Mesenchymal stem cell (in vitro differentiated cells and primary cell): ENCODE data around the gene GDE1. TPM values are rescaled to one million over a fixed set of nuclear protein-coding genes. Genes with fewer than 3 reads are reported as not detected.

Experiments used
- DNase-seq: peaks from one replicate; pipeline ENCODE4 v3.0.0-alpha.2; 2013
- H2AFZ ChIP-seq: one replicate; pipeline ENCODE4 v1.6.1; 2013; ENCODE audit warnings: low read depth, mild to moderate bottlenecking, control low read depth, inconsistent platforms, low read length, moderate library complexity
- H2AK5ac ChIP-seq: 2 replicates; pipeline ENCODE4 v1.6.1; 2013; ENCODE audit warnings: low read length, moderate library complexity, mild to moderate bottlenecking, inconsistent platforms; ENCODE audit not compliant: severe bottlenecking
- H2BK120ac ChIP-seq: one replicate; pipeline ENCODE4 v1.6.1; 2013; ENCODE audit warnings: low read depth, mild to moderate bottlenecking, inconsistent platforms, low read length, moderate library complexity
- H2BK12ac ChIP-seq, 2 experiments: one replicate each; pipeline ENCODE4 v1.6.1; 2013; ENCODE audit warnings: inconsistent platforms in 2 of 2, low read length in 2 of 2, mild to moderate bottlenecking in 2 of 2, moderate library complexity in 2 of 2, control low read depth in 1 of 2
- H2BK15ac ChIP-seq: one replicate; pipeline ENCODE4 v1.6.1; 2013; ENCODE audit warnings: mild to moderate bottlenecking, low read depth, inconsistent platforms; ENCODE audit not compliant: poor library complexity, severe bottlenecking
- H2BK5ac ChIP-seq: 2 replicates; pipeline ENCODE4 v1.6.1; 2013; ENCODE audit warnings: low read depth, mild to moderate bottlenecking, low read length, control low read depth, inconsistent platforms; ENCODE audit not compliant: poor library complexity, severe bottlenecking
- H3K14ac ChIP-seq, 2 experiments: one replicate each; pipeline ENCODE4 v1.6.1; 2013; ENCODE audit warnings: inconsistent platforms in 2 of 2, low read length in 2 of 2, control low read depth in 1 of 2, mild to moderate bottlenecking in 1 of 2, moderate library complexity in 1 of 2
- H3K18ac ChIP-seq, 2 experiments: one replicate each; pipeline ENCODE4 v1.6.1; 2013; ENCODE audit warnings: inconsistent platforms in 2 of 2, low read length in 2 of 2, control low read depth in 1 of 2, low read depth in 1 of 2, mild to moderate bottlenecking in 1 of 2
- H3K23ac ChIP-seq, 2 experiments: one replicate each; pipeline ENCODE4 v1.6.1; 2013; ENCODE audit warnings: inconsistent platforms in 2 of 2, low read length in 2 of 2, mild to moderate bottlenecking in 2 of 2, moderate library complexity in 2 of 2, control low read depth in 1 of 2
- H3K27ac ChIP-seq: 2 replicates; pipeline ENCODE4 v1.5.1; 2013; ENCODE audit warnings: mild to moderate bottlenecking, moderate library complexity, low read length, control low read depth, inconsistent platforms; ENCODE audit not compliant: poor library complexity, severe bottlenecking
- H3K27me3 ChIP-seq, 2 experiments: 2 replicates each; pipeline versions ENCODE4 v1.6.1 to v1.7.0; 2013; ENCODE audit warnings: low read length in 2 of 2, mild to moderate bottlenecking in 2 of 2, moderate library complexity in 2 of 2, control low read depth in 1 of 2, inconsistent platforms in 1 of 2; ENCODE audit not compliant: control insufficient read depth in 1 of 2, insufficient read depth in 1 of 2
- H3K36me3 ChIP-seq, 2 experiments: 2 replicates each; pipeline versions ENCODE4 v1.6.1 to v1.7.0; 2013; ENCODE audit warnings: low read length in 2 of 2, control low read depth in 1 of 2, inconsistent platforms in 1 of 2, low read depth in 1 of 2, mild to moderate bottlenecking in 1 of 2; ENCODE audit not compliant: insufficient read depth in 2 of 2, control insufficient read depth in 1 of 2
- H3K4ac ChIP-seq, 2 experiments: one replicate each; pipeline ENCODE4 v1.6.1; 2013; ENCODE audit warnings: inconsistent platforms in 2 of 2, low read length in 2 of 2, mild to moderate bottlenecking in 2 of 2, moderate library complexity in 2 of 2, control low read depth in 1 of 2, low read depth in 1 of 2
- H3K4me1 ChIP-seq: 2 replicates; pipeline ENCODE4 v1.6.1; 2013; ENCODE audit warnings: low read depth, low read length, control low read depth; ENCODE audit not compliant: control insufficient read depth, insufficient read depth
- H3K4me2 ChIP-seq: 2 replicates; pipeline ENCODE4 v1.6.1; 2013; ENCODE audit warnings: low read length, mild to moderate bottlenecking, inconsistent platforms; ENCODE audit not compliant: poor library complexity, severe bottlenecking
- H3K4me3 ChIP-seq, 2 experiments: 2 replicates each; pipeline versions ENCODE4 v1.5.1 to v1.7.0; 2013; ENCODE audit warnings: low read length in 2 of 2, mild to moderate bottlenecking in 2 of 2, control low read depth in 1 of 2, low read depth in 1 of 2; ENCODE audit not compliant: insufficient read depth in 1 of 2
- H3K79me1 ChIP-seq: replicated peaks from 2 replicates; pipeline ENCODE4 v1.6.1; 2013; ENCODE audit warnings: mild to moderate bottlenecking, control low read depth, low read length, inconsistent platforms; ENCODE audit not compliant: poor library complexity, severe bottlenecking
- H3K9ac ChIP-seq: 2 replicates; pipeline ENCODE4 v1.7.0; 2013; ENCODE audit warnings: mild to moderate bottlenecking, low read length, moderate library complexity
- H3K9me3 ChIP-seq: 2 replicates; pipeline ENCODE4 v1.7.0; 2013; ENCODE audit warnings: mild to moderate bottlenecking, low read length; ENCODE audit not compliant: control insufficient read depth
- H4K8ac ChIP-seq: one replicate; pipeline ENCODE4 v1.6.1; 2013; ENCODE audit warnings: inconsistent platforms, mild to moderate bottlenecking, low read length, moderate library complexity
- H4K91ac ChIP-seq: one replicate; pipeline ENCODE4 v1.6.1; 2013; ENCODE audit warnings: mild to moderate bottlenecking, low read length, inconsistent platforms
- WGBS: methylation state at CpG from one replicate; pipeline ENCODE4 v1.1.7; 2013; ENCODE audit warnings: mixed read lengths; 5-methylcytosine and 5-hydroxymethylcytosine counted together
- polyA plus RNA-seq, 2 experiments: library from polyadenylated mRNA; stranded (reverse); fragments of 200-250 nt; gene quantifications; one replicate each; pipeline ENCODE4 v1.2.3, GENCODE V29; 2013

Gene GDE1, protein sequence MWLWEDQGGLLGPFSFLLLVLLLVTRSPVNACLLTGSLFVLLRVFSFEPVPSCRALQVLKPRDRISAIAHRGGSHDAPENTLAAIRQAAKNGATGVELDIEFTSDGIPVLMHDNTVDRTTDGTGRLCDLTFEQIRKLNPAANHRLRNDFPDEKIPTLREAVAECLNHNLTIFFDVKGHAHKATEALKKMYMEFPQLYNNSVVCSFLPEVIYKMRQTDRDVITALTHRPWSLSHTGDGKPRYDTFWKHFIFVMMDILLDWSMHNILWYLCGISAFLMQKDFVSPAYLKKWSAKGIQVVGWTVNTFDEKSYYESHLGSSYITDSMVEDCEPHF
- polyA plus RNA-seq (2013, experiment 1 of 2), result 166 TPM
- 169 TPM for polyA plus RNA-seq (2013, experiment 2 of 2)

DNA sequence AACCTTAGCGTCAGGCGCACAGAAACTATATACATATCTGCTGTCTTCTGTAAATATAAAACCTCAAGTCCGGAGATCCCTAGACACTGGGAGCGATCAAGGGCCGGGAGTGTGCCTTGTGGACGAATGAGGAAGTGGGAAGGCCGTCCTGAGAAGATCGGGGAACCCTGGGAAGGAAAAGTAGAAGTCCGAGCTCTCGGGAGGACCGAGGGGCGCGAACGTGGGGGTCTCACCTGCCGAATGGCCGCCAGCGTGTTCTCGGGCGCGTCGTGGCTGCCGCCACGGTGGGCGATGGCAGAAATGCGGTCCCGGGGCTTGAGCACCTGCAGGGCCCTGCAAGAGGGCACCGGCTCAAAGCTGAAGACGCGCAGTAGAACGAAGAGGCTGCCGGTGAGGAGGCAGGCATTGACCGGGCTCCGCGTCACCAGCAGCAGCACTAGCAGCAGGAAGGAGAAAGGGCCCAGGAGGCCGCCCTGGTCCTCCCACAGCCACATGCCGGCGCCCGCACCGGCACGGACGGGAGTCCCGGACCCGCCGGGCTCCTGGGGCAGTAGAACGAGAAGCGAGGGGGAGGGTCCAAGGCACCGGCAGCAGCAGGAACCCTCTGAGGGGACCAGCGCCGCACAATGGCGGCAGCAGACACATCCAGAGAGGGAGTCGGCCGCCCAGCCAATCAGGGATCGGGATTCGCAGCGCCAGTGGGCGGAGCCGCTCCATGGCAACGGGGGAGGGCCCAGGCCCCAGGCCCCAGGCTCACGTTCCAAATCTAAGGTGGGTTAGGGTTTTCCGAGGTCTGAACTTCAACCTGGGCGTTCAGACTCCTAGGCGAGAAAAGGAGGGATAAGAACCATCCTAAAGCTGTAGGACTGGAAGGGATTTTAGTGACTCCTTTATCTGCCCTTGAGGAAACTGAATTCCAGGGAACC, at the start of gene GDE1:
Gene GDE1, minus strand, starts transcription at position 628 of the 926 bp plus-strand sequence. Its CDS starts 134 bp downstream, at position 494.
- H3K14ac ChIP-seq, result peak within 1 kb of the TSS in 1 of 2 experiments; percentile 98
- peak within 1 kb of the TSS; percentile 67 for H2BK120ac ChIP-seq
- H3K27me3 ChIP-seq, result no peaks in the 10 kb centered on the region
- H3K79me1 ChIP-seq, result peaks cover 18% of the 10 kb centered on the region
- peak within 1 kb of the TSS; percentile 93 to 94 for H3K4me3 ChIP-seq
- H2BK15ac ChIP-seq, result peak within 1 kb of the TSS; percentile 88
- peak within 1 kb of the TSS in 1 of 2 experiments; percentile 63 for H2BK12ac ChIP-seq
- peaks cover 0 to 7% of the 10 kb centered on the region in 2 experiments for H3K36me3 ChIP-seq
- WGBS, result under 1% methylated on average over 56 of the region's 62 CpGs
- peak within 1 kb of the TSS; percentile 92 for H4K91ac ChIP-seq
- H3K9me3 ChIP-seq, result no peaks in the 10 kb centered on the region
- H3K23ac ChIP-seq, result peak within 1 kb of the TSS in 1 of 2 experiments; percentile 72
- peak within 1 kb of the TSS; percentile 92 to 97 for H3K4ac ChIP-seq
- H2AK5ac ChIP-seq, result peak within 1 kb of the TSS; percentile 70
- H3K18ac ChIP-seq, result peak within 1 kb of the TSS; percentile 94 to 96
- H3K27ac ChIP-seq, result peak within 1 kb of the TSS; percentile 82
- H3K4me2 ChIP-seq, result peak within 1 kb of the TSS; percentile 84
- DNase-seq, result peak; percentile 94
- peak within 1 kb of the TSS; percentile 73 for H4K8ac ChIP-seq
- peaks cover 9% of the 10 kb centered on the region for H3K4me1 ChIP-seq
- H2AFZ ChIP-seq, result peak within 1 kb of the TSS; percentile 99
- peak within 1 kb of the TSS; percentile 91 for H3K9ac ChIP-seq
- H2BK5ac ChIP-seq, result peak within 1 kb of the TSS; percentile 59

DNA sequence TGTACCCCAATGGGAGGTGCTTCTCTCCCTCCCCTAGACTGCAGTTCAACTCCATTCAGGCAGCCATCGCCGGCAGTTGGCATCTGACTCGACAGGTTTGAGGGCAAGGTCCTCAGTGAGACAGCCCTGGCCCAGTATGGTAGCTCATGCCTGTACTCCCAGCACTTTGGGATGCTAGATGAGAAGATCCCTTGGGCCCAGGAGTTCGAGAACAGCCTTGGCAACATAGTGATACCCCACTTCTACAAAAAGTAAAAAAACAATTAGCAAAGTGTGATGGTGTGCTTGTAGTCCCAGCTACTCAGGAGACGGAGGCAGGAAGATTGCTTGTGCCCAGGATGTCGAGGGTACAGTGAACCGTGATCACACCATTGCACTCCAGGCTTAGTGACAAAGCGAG, 45.7 kb upstream of the GDE1 start:
- H3K23ac ChIP-seq, result no peak overlapping the region
- WGBS, result 97% methylated on average over 7 of the region's 8 CpGs
- no peak overlapping the region for H2BK12ac ChIP-seq
- H4K91ac ChIP-seq, result no peak overlapping the region
- H2BK15ac ChIP-seq, result no peak overlapping the region
- no peak overlapping the region for H3K4me2 ChIP-seq
- H3K79me1 ChIP-seq, result peaks cover 47% of the 10 kb centered on the region
- H3K27me3 ChIP-seq, result no peaks in the 10 kb centered on the region
- H4K8ac ChIP-seq, result no peak overlapping the region
- no peak overlapping the region for H2AFZ ChIP-seq
- no peak overlapping the region for H3K18ac ChIP-seq
- H2BK120ac ChIP-seq, result no peak overlapping the region
- H2BK5ac ChIP-seq, result no peak overlapping the region
- no peak overlapping the region for H3K4me3 ChIP-seq
- H3K36me3 ChIP-seq, result peaks cover 48 to 77% of the 10 kb centered on the region in 2 experiments
- no peak overlapping the region for H3K9ac ChIP-seq
- peaks cover 1% of the 10 kb centered on the region for H3K4me1 ChIP-seq
- no peak overlapping the region for H2AK5ac ChIP-seq
- no peak for DNase-seq
- H3K14ac ChIP-seq, result no peak overlapping the region
- H3K4ac ChIP-seq, result no peak overlapping the region
- H3K27ac ChIP-seq, result no peak overlapping the region
- H3K9me3 ChIP-seq, result peaks cover 6% of the 10 kb centered on the region

DNA sequence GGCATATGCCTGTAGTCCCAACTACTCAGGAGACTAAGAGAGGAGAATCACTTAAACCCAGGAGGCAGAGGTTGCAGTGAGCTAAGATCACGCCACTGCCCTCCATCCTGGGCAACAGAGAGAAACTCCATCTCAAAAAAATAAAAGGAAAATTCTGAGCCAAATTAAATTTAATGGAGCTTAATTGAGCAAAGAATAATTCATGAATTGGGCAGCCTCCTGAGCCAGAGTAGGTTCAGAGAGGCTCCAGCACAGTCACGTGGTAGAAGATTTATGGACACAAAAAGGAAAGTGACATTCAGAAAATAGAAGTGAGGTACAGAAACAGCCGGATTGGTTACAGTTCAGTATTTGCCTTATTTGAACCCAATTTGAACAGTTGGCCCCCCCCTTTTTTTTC, 44.5 kb upstream of the GDE1 start:
- H3K23ac ChIP-seq, result no peak overlapping the region
- no peak overlapping the region for H3K9ac ChIP-seq
- H2AK5ac ChIP-seq, result no peak overlapping the region
- no peak overlapping the region for H2BK15ac ChIP-seq
- H3K14ac ChIP-seq, result no peak overlapping the region
- H4K8ac ChIP-seq, result no peak overlapping the region
- no peak for DNase-seq
- H3K79me1 ChIP-seq, result peaks cover 57% of the 10 kb centered on the region
- H3K4me1 ChIP-seq, result peaks cover 1% of the 10 kb centered on the region
- no peak overlapping the region for H2BK12ac ChIP-seq
- H3K4me3 ChIP-seq, result no peak overlapping the region
- 88% methylated on average over 2 of the region's 3 CpGs for WGBS
- H3K18ac ChIP-seq, result no peak overlapping the region
- H3K4ac ChIP-seq, result no peak overlapping the region
- peaks cover 6% of the 10 kb centered on the region for H3K9me3 ChIP-seq
- no peaks in the 10 kb centered on the region for H3K27me3 ChIP-seq
- H3K4me2 ChIP-seq, result no peak overlapping the region
- no peak overlapping the region for H2BK120ac ChIP-seq
- H3K27ac ChIP-seq, result no peak overlapping the region
- no peak overlapping the region for H2BK5ac ChIP-seq
- no peak overlapping the region for H4K91ac ChIP-seq
- H2AFZ ChIP-seq, result no peak overlapping the region
- H3K36me3 ChIP-seq, result peaks cover 44 to 69% of the 10 kb centered on the region in 2 experiments

DNA sequence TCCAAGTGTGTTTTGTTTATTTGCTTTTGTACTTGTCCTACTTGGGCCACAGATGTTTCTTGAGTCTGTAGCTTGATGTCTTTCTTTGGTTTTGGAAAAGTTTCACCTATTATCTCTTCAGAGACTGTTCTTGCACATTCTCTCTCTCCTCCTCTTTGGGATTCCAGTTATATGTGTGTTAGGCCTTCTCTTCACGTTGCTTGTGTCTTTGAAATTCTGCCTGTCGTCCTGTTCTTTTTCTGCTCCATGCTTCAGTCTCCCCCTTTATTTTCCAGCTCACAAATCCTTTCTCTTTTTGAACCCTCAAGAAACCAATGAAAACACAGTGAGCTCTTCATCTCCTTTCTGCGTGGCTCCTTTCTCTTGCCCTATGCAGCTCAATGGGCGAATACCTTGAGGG, 41.5 kb upstream of the GDE1 start:
- Histone ChIP-seq H4K8ac (no peak overlapping the region), H3K79me1 (peaks cover 53% of the 10 kb centered on the region), H2AK5ac (no peak overlapping the region), H3K4me3 (no peak overlapping the region), H4K91ac (no peak overlapping the region), H3K18ac (no peak overlapping the region), H3K23ac (no peak overlapping the region), H3K4me1 (no peaks in the 10 kb centered on the region), H3K14ac (no peak overlapping the region), H3K36me3 (peaks cover 24 to 41% of the 10 kb centered on the region in 2 experiments), H2BK15ac (no peak overlapping the region), H2BK120ac (no peak overlapping the region), H3K9ac (no peak overlapping the region), H2BK12ac (no peak overlapping the region), H3K4me2 (no peak overlapping the region), H3K9me3 (peaks cover 6% of the 10 kb centered on the region), H2AFZ (no peak overlapping the region), H2BK5ac (no peak overlapping the region), H3K4ac (no peak overlapping the region), H3K27me3 (no peaks in the 10 kb centered on the region), H3K27ac (no peak overlapping the region)
- WGBS, result 97% methylated on average over 4 of the region's 4 CpGs
- no peak for DNase-seq
